Body of pancreas (tissue), 4 donors: ENCODE results near the gene INTS3. TPM values are rescaled to one million over a fixed set of nuclear protein-coding genes. Genes with fewer than 3 reads are reported as not detected.

ENCODE experiments used
- ATAC-seq: fragments of 150-250 bp; one replicate; pipeline ENCODE4 v1.9.1; 2016
- DNase-seq, 4 donors: peaks; one replicate each; pipeline ENCODE4 v3.0.0-alpha.2; 2019
- H3K27ac ChIP-seq, 4 donors: fragments of 200-600 bp; sonication (generic); 1 replicate in 3 of 4; 2 replicates in 1 of 4; pipeline versions ENCODE4 v1.5.1 to v1.6.1; 2016 to 2019; ENCODE audit warnings: mild to moderate bottlenecking in 1 of 4, mixed read lengths in 1 of 4, moderate library complexity in 1 of 4
- H3K27me3 ChIP-seq, 2 donors: fragments of 200-600 bp; sonication (generic); one replicate each; pipeline ENCODE4 v1.6.0; 2016; ENCODE audit warnings: mild to moderate bottlenecking in 1 of 2
- H3K36me3 ChIP-seq, 2 donors: fragments of 200-600 bp; sonication (generic); replicated peaks in 1 of 2; 2 replicates each; pipeline ENCODE4 v1.5.1; 2016; ENCODE audit warnings: low read depth in 2 of 2; ENCODE audit not compliant: insufficient read depth in 1 of 2
- H3K4me1 ChIP-seq: fragments of 200-600 bp; sonication (generic); one replicate; pipeline ENCODE4 v1.6.0; 2016
- H3K4me3 ChIP-seq, 2 donors: fragments of 200-600 bp; sonication (generic); 1 replicate in 1 of 2; 2 replicates in 1 of 2; pipeline ENCODE4 v1.5.1; 2016 to 2019
- H3K9me3 ChIP-seq, 3 donors: fragments of 200-600 bp; sonication (generic); 1 replicate in 2 of 3; 2 replicates in 1 of 3; pipeline ENCODE4 v1.5.1; 2016
- CTCF ChIP-seq, 7 experiments: fragments of 450-650 bp in 4 of 7; fragments of 200-600 bp in 3 of 7; sonication (generic) in 3 of 7; IDR thresholded peaks; one replicate each; pipeline ENCODE4 v1.5.1; 2016 to 2019; ENCODE audit warnings: antibody characterized with exemption in 7 of 7
- POLR2A ChIP-seq, 3 donors: fragments of 450-650 bp; IDR thresholded peaks; one replicate each; pipeline ENCODE4 v1.6.1; 2016; ENCODE audit warnings: antibody characterized with exemption in 3 of 3, mild to moderate bottlenecking in 2 of 3
- WGBS, 2 donors: methylation state at CpG; one replicate each; pipeline ENCODE4 v1.1.5; 2017; 5-methylcytosine and 5-hydroxymethylcytosine counted together
- intact Hi-C: fragments of 100-400 bp; cut with DNase I; formaldehyde crosslinking; loops from one replicate; pipeline ENCODE4 v1.15.1; 2023
- total RNA-seq, 2 donors: library from RNA; depleted of rRNA; stranded (reverse); fragments of >200 nt; gene quantifications; one replicate each; pipeline ENCODE4 v1.1.0, GENCODE V29; 2016

The INTS3 gene, protein sequence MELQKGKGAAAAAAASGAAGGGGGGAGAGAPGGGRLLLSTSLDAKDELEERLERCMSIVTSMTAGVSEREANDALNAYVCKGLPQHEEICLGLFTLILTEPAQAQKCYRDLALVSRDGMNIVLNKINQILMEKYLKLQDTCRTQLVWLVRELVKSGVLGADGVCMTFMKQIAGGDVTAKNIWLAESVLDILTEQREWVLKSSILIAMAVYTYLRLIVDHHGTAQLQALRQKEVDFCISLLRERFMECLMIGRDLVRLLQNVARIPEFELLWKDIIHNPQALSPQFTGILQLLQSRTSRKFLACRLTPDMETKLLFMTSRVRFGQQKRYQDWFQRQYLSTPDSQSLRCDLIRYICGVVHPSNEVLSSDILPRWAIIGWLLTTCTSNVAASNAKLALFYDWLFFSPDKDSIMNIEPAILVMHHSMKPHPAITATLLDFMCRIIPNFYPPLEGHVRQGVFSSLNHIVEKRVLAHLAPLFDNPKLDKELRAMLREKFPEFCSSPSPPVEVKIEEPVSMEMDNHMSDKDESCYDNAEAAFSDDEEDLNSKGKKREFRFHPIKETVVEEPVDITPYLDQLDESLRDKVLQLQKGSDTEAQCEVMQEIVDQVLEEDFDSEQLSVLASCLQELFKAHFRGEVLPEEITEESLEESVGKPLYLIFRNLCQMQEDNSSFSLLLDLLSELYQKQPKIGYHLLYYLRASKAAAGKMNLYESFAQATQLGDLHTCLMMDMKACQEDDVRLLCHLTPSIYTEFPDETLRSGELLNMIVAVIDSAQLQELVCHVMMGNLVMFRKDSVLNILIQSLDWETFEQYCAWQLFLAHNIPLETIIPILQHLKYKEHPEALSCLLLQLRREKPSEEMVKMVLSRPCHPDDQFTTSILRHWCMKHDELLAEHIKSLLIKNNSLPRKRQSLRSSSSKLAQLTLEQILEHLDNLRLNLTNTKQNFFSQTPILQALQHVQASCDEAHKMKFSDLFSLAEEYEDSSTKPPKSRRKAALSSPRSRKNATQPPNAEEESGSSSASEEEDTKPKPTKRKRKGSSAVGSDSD
- 10 to 100 TPM; 25.4 to 33.3 TPM for total RNA-seq

- WGBS, 2 donors: 0% methylated on average over 14 to 46 of the region's 49 CpGs
- peaks cover 31% of the 10 kb centered on the region for H3K4me1 ChIP-seq
- ATAC-seq: peak; percentile 97
Measured at GRCh38 chr1:153727463-153728304, at the start of gene INTS3. Gene INTS3 (plus strand): TSS chr1:153728050. CDS start chr1:153728635, 585 bp downstream.

DNA sequence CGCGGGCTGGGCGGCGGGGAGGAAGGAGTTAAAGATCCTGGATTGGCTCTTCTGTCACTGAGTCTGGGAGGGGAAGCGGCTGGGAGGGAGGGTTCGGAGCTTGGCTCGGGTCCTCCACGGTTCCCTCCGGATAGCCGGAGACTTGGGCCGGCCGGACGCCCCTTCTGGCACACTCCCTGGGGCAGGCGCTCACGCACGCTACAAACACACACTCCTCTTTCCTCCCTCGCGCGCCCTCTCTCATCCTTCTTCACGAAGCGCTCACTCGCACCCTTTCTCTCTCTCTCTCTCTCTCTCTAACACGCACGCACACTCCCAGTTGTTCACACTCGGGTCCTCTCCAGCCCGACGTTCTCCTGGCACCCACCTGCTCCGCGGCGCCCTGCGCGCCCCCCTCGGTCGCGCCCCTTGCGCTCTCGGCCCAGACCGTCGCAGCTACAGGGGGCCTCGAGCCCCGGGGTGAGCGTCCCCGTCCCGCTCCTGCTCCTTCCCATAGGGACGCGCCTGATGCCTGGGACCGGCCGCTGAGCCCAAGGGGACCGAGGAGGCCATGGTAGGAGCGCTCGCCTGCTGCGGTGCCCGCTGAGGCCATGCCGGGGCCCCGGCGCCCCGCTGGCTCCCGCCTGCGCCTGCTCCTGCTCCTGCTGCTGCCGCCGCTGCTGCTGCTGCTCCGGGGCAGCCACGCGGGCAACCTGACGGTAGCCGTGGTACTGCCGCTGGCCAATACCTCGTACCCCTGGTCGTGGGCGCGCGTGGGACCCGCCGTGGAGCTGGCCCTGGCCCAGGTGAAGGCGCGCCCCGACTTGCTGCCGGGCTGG is 49.1 kb upstream of the INTS3 start, which contains the start of gene NPR1:
NPR1 (plus strand) TSS at position 170 of the 818 bp plus-strand sequence; CDS start at position 591, 421 bp downstream.
- H3K27ac ChIP-seq: no peak within 1 kb of the TSS
- H3K4me3 ChIP-seq: peak within 1 kb of the TSS in 1 of 2 donors; percentile 26
- TF ChIP-seq CTCF (IDR thresholded peaks at IDR 0.05) (no peak), POLR2A (IDR thresholded peaks at IDR 0.05) (no peak)
- H3K4me1 ChIP-seq: peaks cover 26% of the 10 kb centered on the region
- peaks cover 0 to 9% of the 10 kb centered on the region in 2 donors for H3K27me3 ChIP-seq
- H3K9me3 ChIP-seq: no peaks in the 10 kb centered on the region
- no peaks in the 10 kb centered on the region for H3K36me3 ChIP-seq
- peak; percentile 48 for ATAC-seq
- WGBS, 2 donors: 1% methylated on average over 36 to 74 of the region's 78 CpGs
- intact Hi-C loops: no loop called here
- peak; percentile 38 to 50 (median 44) for DNase-seq

More at GRCh38 chr1:153727463-153728304, at the start of gene INTS3:
- Histone ChIP-seq H3K27ac (peak within 1 kb of the TSS; percentile 79 to 96 (median 94)), H3K27me3 (no peaks in the 10 kb centered on the region), H3K36me3 (no peaks in the 10 kb centered on the region), H3K9me3 (no peaks in the 10 kb centered on the region), H3K4me3 (peak within 1 kb of the TSS; percentile 69 to 75)
- intact Hi-C loops: no loop called here
- TF ChIP-seq CTCF (IDR thresholded peaks at IDR 0.05) (peak in 3 of 7 experiments; percentile 11 to 14 (median 14)), POLR2A (IDR thresholded peaks at IDR 0.05) (peak; percentile 46 to 83 (median 83))
- peak; percentile 99 to 100 (median 100) for DNase-seq

GRCh38 chr1:153679337-153680119 is 48.3 kb upstream of the INTS3 start:
- ATAC-seq (peak; percentile 41), DNase-seq (peak in 2 of 4 donors; percentile 30 to 37)
- intact Hi-C loops: no loop called here
- 9 to 33% methylated on average over 20 to 60 of the region's 73 CpGs for WGBS, 2 donors
- TF ChIP-seq CTCF (IDR thresholded peaks at IDR 0.05) (peak in 3 of 7 experiments; percentile 7 to 20 (median 11)), POLR2A (IDR thresholded peaks at IDR 0.05) (no peak)
- Histone ChIP-seq H3K27ac (no peak overlapping the region), H3K4me3 (peak overlapping the region in 1 of 2 donors; percentile 26), H3K27me3 (peaks cover 0 to 9% of the 10 kb centered on the region in 2 donors), H3K36me3 (no peaks in the 10 kb centered on the region), H3K4me1 (peaks cover 26% of the 10 kb centered on the region), H3K9me3 (no peaks in the 10 kb centered on the region)
